ENCODE measurements around the gene SIM2. TPM values are rescaled to one million over a fixed set of nuclear protein-coding genes. Genes with fewer than 3 reads are reported as not detected.

SIM2 gene
- total and polyA plus RNA-seq, 9 donors = 0.01 to 0.23 (median 0.11) TPM; not detected in 4

DNA sequence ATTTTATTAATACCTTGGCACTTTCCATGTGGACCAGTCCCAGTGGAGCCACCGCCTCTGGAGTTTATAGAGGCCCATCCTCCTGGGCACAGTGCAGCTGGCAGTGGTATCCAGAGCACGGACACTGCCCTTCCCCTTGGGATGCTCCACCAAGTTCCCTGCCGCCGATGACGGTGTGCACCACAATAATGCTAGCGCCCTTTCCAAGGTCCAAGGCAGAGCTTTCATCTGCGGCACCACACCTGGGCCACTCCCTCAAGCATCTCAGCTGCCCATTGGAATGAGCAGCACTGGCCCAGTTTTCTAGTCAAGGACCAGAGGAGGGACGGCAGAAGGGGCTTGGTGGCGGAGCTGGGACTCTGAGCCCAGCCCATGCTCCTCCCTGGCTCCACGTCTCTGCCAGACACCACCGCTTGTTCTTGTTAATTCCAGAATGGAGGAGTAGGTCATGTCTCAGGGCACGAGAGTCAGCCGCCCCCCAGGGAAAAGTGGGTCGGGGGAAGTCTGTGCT is 24.5 kb downstream of the SIM2 start:
- intact Hi-C loops (cut with DNase I) = no loop called here
- no peaks in the 10 kb centered on the region for H3K27me3 ChIP-seq
- no peak for TF ChIP-seq POLR2A (IDR thresholded peaks at IDR 0.05)
- TF ChIP-seq, protein P1, sequence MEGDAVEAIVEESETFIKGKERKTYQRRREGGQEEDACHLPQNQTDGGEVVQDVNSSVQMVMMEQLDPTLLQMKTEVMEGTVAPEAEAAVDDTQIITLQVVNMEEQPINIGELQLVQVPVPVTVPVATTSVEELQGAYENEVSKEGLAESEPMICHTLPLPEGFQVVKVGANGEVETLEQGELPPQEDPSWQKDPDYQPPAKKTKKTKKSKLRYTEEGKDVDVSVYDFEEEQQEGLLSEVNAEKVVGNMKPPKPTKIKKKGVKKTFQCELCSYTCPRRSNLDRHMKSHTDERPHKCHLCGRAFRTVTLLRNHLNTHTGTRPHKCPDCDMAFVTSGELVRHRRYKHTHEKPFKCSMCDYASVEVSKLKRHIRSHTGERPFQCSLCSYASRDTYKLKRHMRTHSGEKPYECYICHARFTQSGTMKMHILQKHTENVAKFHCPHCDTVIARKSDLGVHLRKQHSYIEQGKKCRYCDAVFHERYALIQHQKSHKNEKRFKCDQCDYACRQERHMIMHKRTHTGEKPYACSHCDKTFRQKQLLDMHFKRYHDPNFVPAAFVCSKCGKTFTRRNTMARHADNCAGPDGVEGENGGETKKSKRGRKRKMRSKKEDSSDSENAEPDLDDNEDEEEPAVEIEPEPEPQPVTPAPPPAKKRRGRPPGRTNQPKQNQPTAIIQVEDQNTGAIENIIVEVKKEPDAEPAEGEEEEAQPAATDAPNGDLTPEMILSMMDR (IDR thresholded peaks at IDR 0.05) = no peak
- no peak for TF ChIP-seq EP300 (IDR thresholded peaks at IDR 0.05)
- no peaks in the 10 kb centered on the region for H3K4me1 ChIP-seq (ENCODE audit: insufficient read depth)
- WGBS, 3 donors = 87 to 88% (median 88%) methylated on average over 14 of the region's 14 CpGs
- H3K4me3 ChIP-seq = no peak overlapping the region
- no peaks in the 10 kb centered on the region for H3K9me3 ChIP-seq
- H3K27ac ChIP-seq = no peak overlapping the region
- DNase-seq = no peak
- H3K36me3 ChIP-seq = no peaks in the 10 kb centered on the region

DNA sequence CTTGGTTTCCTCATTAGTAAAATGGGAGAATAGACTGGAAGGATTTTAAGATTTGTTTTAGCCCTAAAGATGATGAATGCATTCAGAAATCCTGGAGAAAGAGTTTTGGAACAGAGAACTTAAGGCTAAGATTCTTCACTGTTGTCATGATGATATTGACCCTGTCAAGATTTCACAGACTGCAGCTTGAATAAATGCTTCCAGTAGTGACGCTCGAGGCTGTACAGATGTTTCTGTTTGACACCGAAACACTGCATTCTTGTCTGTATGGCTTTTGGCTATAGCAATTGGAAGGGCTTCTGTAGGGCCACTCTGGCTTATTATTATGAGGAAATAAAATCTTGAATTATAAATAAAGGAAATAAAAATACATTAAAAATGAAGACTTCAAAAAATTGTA is 25.7 kb downstream of the SIM2 start:
- DNase-seq = no peak
- intact Hi-C loops (cut with DNase I) = no loop called here
- Histone ChIP-seq H3K4me1 (ENCODE audit: insufficient read depth) (no peaks in the 10 kb centered on the region), H3K36me3 (no peaks in the 10 kb centered on the region), H3K27me3 (no peaks in the 10 kb centered on the region), H3K4me3 (no peak overlapping the region), H3K9me3 (no peaks in the 10 kb centered on the region), H3K27ac (no peak overlapping the region)
- WGBS, 3 donors = 29 to 52% (median 40%) methylated on average over 3 of the region's 3 CpGs
- TF ChIP-seq EP300 (IDR thresholded peaks at IDR 0.05) = no peak
- TF ChIP-seq, protein P1 (IDR thresholded peaks at IDR 0.05) = no peak

DNA sequence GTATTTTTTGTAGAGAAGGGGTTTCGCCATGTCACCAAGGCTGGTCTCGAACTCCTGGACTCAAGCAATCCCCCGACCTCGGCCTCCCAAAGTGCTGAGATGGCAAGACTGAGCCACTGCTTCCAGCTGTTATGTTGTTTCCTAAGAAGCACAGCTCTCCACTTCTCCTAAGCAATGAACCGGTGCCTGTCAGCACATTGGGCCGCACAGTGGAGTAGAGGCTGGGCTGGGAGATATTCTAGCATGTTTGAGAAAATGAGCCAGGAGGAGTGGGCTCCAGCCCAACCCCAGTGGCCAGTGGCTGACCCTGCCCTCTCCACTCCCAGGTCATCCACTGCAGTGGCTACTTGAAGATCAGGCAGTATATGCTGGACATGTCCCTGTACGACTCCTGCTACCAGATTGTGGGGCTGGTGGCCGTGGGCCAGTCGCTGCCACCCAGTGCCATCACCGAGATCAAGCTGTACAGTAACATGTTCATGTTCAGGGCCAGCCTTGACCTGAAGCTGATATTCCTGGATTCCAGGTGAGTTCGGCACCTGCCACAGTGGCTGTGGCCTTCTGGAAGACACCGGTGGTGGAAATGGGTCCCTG is 27.0 kb downstream of the SIM2 start:
- Histone ChIP-seq H3K27ac (no peak overlapping the region), H3K4me3 (no peak overlapping the region), H3K36me3 (no peaks in the 10 kb centered on the region), H3K27me3 (no peaks in the 10 kb centered on the region), H3K9me3 (no peaks in the 10 kb centered on the region), H3K4me1 (ENCODE audit: insufficient read depth) (no peaks in the 10 kb centered on the region)
- intact Hi-C loops (cut with DNase I) = no loop called here
- DNase-seq = no peak
- TF ChIP-seq EP300 (IDR thresholded peaks at IDR 0.05) = no peak
- no peak for TF ChIP-seq POLR2A (IDR thresholded peaks at IDR 0.05)
- TF ChIP-seq, protein P1 (IDR thresholded peaks at IDR 0.05) = no peak
- WGBS, 3 donors = 94 to 96% (median 95%) methylated on average over 12 of the region's 12 CpGs

DNA sequence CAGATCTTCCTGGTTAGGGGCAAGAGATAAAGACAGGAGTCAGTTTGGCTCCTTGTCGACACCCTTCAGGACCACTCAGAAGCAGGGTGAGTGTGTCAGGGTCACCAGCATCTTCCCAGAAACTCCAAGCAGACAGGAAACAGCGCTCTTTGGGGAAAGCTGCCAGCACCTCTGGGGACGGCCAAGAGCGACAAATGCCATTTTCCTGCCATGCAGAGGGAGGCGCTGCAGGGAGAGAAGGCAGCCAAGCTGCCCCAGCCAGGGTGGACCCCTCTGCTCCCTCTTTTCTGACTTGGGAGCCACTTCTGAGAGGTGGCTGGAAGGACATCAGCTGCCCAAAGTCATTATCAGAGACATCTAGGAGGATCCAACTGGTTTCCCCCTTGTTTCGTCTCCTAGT is 29.0 kb downstream of the SIM2 start:
- Histone ChIP-seq H3K9me3 (no peaks in the 10 kb centered on the region), H3K36me3 (no peaks in the 10 kb centered on the region), H3K4me1 (ENCODE audit: insufficient read depth) (no peaks in the 10 kb centered on the region), H3K27ac (no peak overlapping the region), H3K27me3 (no peaks in the 10 kb centered on the region), H3K4me3 (no peak overlapping the region)
- WGBS, 3 donors = 62 to 68% (median 63%) methylated on average over 6 of the region's 6 CpGs
- DNase-seq = no peak
- intact Hi-C loops (cut with DNase I) = no loop called here
- TF ChIP-seq EP300 (IDR thresholded peaks at IDR 0.05) = no peak
- no peak for TF ChIP-seq POLR2A (IDR thresholded peaks at IDR 0.05)
- TF ChIP-seq, protein P1 (IDR thresholded peaks at IDR 0.05) = no peak
